Measurements from ENCODE around the gene SLC9A7. TPM values are rescaled to one million over a fixed set of nuclear protein-coding genes. Genes with fewer than 3 reads are reported as not detected.

SLC9A7 gene
- total and polyA plus RNA-seq, 2 of the 13 experiments (the other 11 are each of a cell fraction or from before 2014, with no cell fraction given) = 5.8 to 7.2 TPM

GRCh38 chrX:46703980-46704379, 54.9 kb downstream of the SLC9A7 start (continued):
- TF ChIP-seq ZNF513 (CRISPR knock-in tag; conservative IDR thresholded peaks at IDR 0.05) (no peak), ZFP62 (CRISPR knock-in tag; IDR thresholded peaks at IDR 0.05) (no peak), HOXD1 (CRISPR knock-in tag; IDR thresholded peaks at IDR 0.05) (no peak), FOXC1 (CRISPR knock-in tag; IDR thresholded peaks at IDR 0.05; ENCODE audit: borderline replicate concordance) (no peak), THYN1 (CRISPR knock-in tag; IDR thresholded peaks at IDR 0.05; ENCODE audit: borderline replicate concordance, low read depth) (no peak), GATAD1 (CRISPR knock-in tag; IDR thresholded peaks at IDR 0.05) (no peak), ZNF468 (CRISPR knock-in tag; IDR thresholded peaks at IDR 0.05) (no peak), ZEB1 (IDR thresholded peaks at IDR 0.05; ENCODE audit: insufficient replicate concordance, low read depth) (no peak), CEBPB (IDR thresholded peaks at IDR 0.05; ENCODE audit: borderline replicate concordance, low read depth, low read length) (no peak), HNF1A (IDR thresholded peaks at IDR 0.05; ENCODE audit: low read depth) (no peak), HNF1A (CRISPR knock-in tag; IDR thresholded peaks at IDR 0.05; ENCODE audit: borderline replicate concordance) (no peak), TERF1 (CRISPR knock-in tag; IDR thresholded peaks at IDR 0.05) (no peak)

Measured in HepG2 (cell line).